K562 (cell line): Measurements from ENCODE around the gene IKBKE. TPM values are rescaled to one million over a fixed set of nuclear protein-coding genes. Genes with fewer than 3 reads are reported as not detected.

Experiments
- ATAC-seq: fragments of 200-7000 bp; cut with Tn5 transposase; 3 replicates; pipeline ENCODE4 v1.9.1; 2020; ENCODE audit warnings: moderate library complexity
- BruUV-seq: library from RNA; stranded (reverse); fragments of 400-500 nt; replicated peaks from 2 replicates; lab custom pipeline; 2021; lab: Mats Ljungman, UMichigan
- CTCF ChIA-PET: fragments of 300-600 bp; formaldehyde crosslinking; extraction: SDS; loops from one replicate; lab custom pipeline; 2021; ENCODE audit warnings: low intra/inter-chr PET ratio; lab: Yijun Ruan, JAX
- POLR2A ChIA-PET: fragments of 300-600, 350-650 bp; sonication (Branson Sonifier 250); formaldehyde crosslinking; extraction: SDS; loops from one replicate; lab custom pipeline; 2021; ENCODE audit warnings: antibody characterized with exemption, inconsistent platforms; lab: Yijun Ruan, JAX
- DNase-seq, 4 experiments: peaks; one replicate each; pipeline versions ENCODE4 v3.0.0 to v3.0.0-alpha.2; 2011 to 2018; ENCODE audit warnings: low spot score in 3 of 4, mixed read lengths in 3 of 4; ENCODE audit errors: extremely low read depth in 1 of 4
- FAIRE-seq: peaks from 2 replicates; lab custom pipeline; 2011; peaks lifted over from hg19 to GRCh38; lab: Jason Lieb, UNC
- H2AFZ ChIP-seq: 2 replicates; pipeline ENCODE4 v1.6.0; 2011; ENCODE audit warnings: low read depth, low read length, control low read depth, inconsistent platforms
- H3K27ac ChIP-seq: fragments of 200-600 bp; 3 replicates; pipeline ENCODE4 v1.8.0; 2011; ENCODE audit warnings: low read depth, mild to moderate bottlenecking, control low read depth, inconsistent platforms, low read length, moderate library complexity, mixed read lengths; ENCODE audit errors: extremely low read depth
- H3K27me3 ChIP-seq, 2 experiments: fragments of 300-600 bp in 1 of 2; 2 replicates in 1 of 2; 3 replicates in 1 of 2; pipeline versions ENCODE4 v1.6.0 to v1.8.0; 2011; ENCODE audit warnings: inconsistent platforms in 2 of 2, low read length in 2 of 2, mild to moderate bottlenecking in 1 of 2, mixed read lengths in 1 of 2, moderate library complexity in 1 of 2; ENCODE audit not compliant: control insufficient read depth in 2 of 2, insufficient read depth in 2 of 2
- H3K36me3 ChIP-seq: fragments of 300-600 bp; 3 replicates; pipeline ENCODE4 v1.8.0; 2011; ENCODE audit warnings: mild to moderate bottlenecking, low read length, inconsistent platforms; ENCODE audit not compliant: control insufficient read depth, insufficient read depth
- H3K4me1 ChIP-seq, 2 experiments: fragments of 200-600 bp in 1 of 2; replicated peaks in 1 of 2; 2 replicates in 1 of 2; 3 replicates in 1 of 2; pipeline versions ENCODE4 v1.5.1 to v1.8.0; 2011; ENCODE audit warnings: inconsistent platforms in 2 of 2, low read length in 2 of 2, mild to moderate bottlenecking in 1 of 2, mixed read lengths in 1 of 2, moderate library complexity in 1 of 2; ENCODE audit not compliant: control insufficient read depth in 2 of 2, insufficient read depth in 2 of 2
- H3K4me2 ChIP-seq: 2 replicates; pipeline ENCODE4 v1.6.1; 2011; ENCODE audit warnings: low read length, control low read depth, inconsistent platforms, mixed read lengths; ENCODE audit not compliant: insufficient read depth
- H3K4me3 ChIP-seq: fragments of 200-600 bp; sonication (generic), shearing (Covaris generic); 2 replicates; pipeline ENCODE4 v1.5.1; 2016; ENCODE audit warnings: control low read depth, inconsistent platforms
- H3K79me2 ChIP-seq: fragments of 200-600 bp; 3 replicates; pipeline ENCODE4 v1.8.0; 2011; ENCODE audit warnings: low read length, inconsistent platforms; ENCODE audit not compliant: control insufficient read depth, insufficient read depth
- H3K9ac ChIP-seq, 2 experiments: 2 replicates each; pipeline versions ENCODE4 v1.6.0 to v1.6.1; 2011; ENCODE audit warnings: low read depth in 2 of 2, low read length in 2 of 2, control low read depth in 1 of 2, inconsistent platforms in 1 of 2, mild to moderate bottlenecking in 1 of 2, mixed read lengths in 1 of 2; ENCODE audit not compliant: insufficient read depth in 1 of 2
- H3K9me1 ChIP-seq: one replicate; pipeline ENCODE4 v1.6.0; 2011; ENCODE audit warnings: inconsistent platforms, mild to moderate bottlenecking, low read length, moderate library complexity; ENCODE audit not compliant: control insufficient read depth, insufficient read depth
- H3K9me3 ChIP-seq: replicated peaks from 2 replicates; pipeline ENCODE4 v1.5.1; 2011; ENCODE audit warnings: low read depth, low read length, inconsistent platforms; ENCODE audit not compliant: control insufficient read depth, insufficient read depth
- H4K20me1 ChIP-seq: replicated peaks from 2 replicates; pipeline ENCODE4 v1.6.1; 2011; ENCODE audit warnings: low read length, inconsistent platforms, mixed read lengths; ENCODE audit not compliant: control insufficient read depth, insufficient read depth
- KAT7 ChIP-seq: sonication (generic); formaldehyde crosslinking; IDR thresholded peaks from 2 replicates; pipeline ENCODE4 v1.8.0; 2022; ENCODE audit warnings: missing genetic modification reagents, mild to moderate bottlenecking, borderline replicate concordance
- ZNF121 ChIP-seq: sonication (generic); formaldehyde crosslinking; conservative IDR thresholded peaks from 2 replicates; pipeline ENCODE4 v1.8.0; 2022; ENCODE audit warnings: missing genetic modification reagents
- WGBS: fragments of 100-300 bp; shearing (Covaris generic); methylation state at CpG from one replicate; pipeline ENCODE4 v1.1.6; 2016; ENCODE audit warnings: low coverage, mixed read lengths; ENCODE audit not compliant: insufficient coverage; ENCODE audit errors: missing lambda C conversion rate; 5-methylcytosine and 5-hydroxymethylcytosine counted together
- in situ Hi-C: fragments of 300-500 bp; cut with MboI; formaldehyde crosslinking; loops from 4 replicates; pipeline ENCODE4 v1.15.0; 2018; ENCODE audit warnings: inconsistent platforms, mixed read lengths
- intact Hi-C: fragments of 100-400 bp; cut with micrococcal nuclease; formaldehyde crosslinking; loops from 2 replicates; pipeline ENCODE4 v1.14.2; 2022
- polyA plus RNA-seq, 8 experiments: library from polyadenylated mRNA; depleted of rRNA in 4 of 8; stranded (reverse) in 5 of 8; unstranded in 3 of 8; fragments of >200 nt; fragmentation: Nextera tagmentation in 2 of 8; fragmentation: Illumina TruSeq in 1 of 8; extraction: Ambion mirVana in 2 of 8; extraction: Trizol in 1 of 8; gene quantifications; 2 replicates each; pipeline versions ENCODE4 v1.2.1 to v1.2.3, GENCODE V29; 2011 to 2014; ENCODE audit warnings: inconsistent platforms in 1 of 8, missing spikeins in 1 of 8
- total RNA-seq, 7 experiments: library from RNA; depleted of rRNA in 6 of 7; stranded (reverse); fragments of >200 nt in 6 of 7; fragmentation: Illumina TruSeq in 2 of 7; extraction: Trizol in 2 of 7; gene quantifications; 2 replicates each; pipeline versions ENCODE4 v1.2.1 to v1.2.3, GENCODE V29; 2011 to 2021; ENCODE audit warnings: low replicate concordance in 1 of 7
- TF ChIP-seq, protein P1 (sequence below): fragments of 450-650 bp; formaldehyde crosslinking; conservative IDR thresholded peaks from 2 replicates; pipeline ENCODE4 v1.4.0; 2022; ENCODE audit warnings: mild to moderate bottlenecking, missing genetic modification characterization
- TF ChIP-seq, protein P2 (sequence below): fragments of 250-450 bp; sonication (Bioruptor Pico); IDR thresholded peaks from 2 replicates; pipeline ENCODE4 v1.8.0; 2021; ENCODE audit warnings: moderate library complexity, mild to moderate bottlenecking, inconsistent platforms

The IKBKE gene
- total and polyA plus RNA-seq, 9 of the 15 experiments (the other 6 are each of a cell fraction or from before 2014, with no cell fraction given), result 2.3 to 9.0 (median 4.8) TPM

DNA sequence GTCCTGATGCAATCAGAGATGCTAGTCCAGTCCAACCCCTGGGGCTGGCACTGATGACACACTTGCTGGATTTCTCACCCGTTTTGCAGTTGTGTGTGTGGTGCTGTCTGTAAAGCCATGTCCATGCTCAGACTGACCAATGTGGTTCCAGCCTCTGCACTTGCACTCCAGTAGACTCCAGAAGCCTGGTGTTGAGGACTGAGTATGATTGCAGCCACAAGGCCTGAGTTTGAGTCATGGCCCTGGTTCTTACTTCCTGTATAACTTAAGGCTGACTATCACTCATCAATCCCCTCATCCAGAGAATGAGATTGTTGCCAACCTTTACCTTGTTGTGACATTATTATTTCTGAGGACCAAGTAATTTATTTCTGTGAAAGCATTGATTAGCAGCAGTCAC is 34.8 kb upstream of the IKBKE start:
- FAIRE-seq (no peak), DNase-seq (no peak), ATAC-seq (no peak)
- no peak overlapping the region for H3K27ac ChIP-seq
- no peak overlapping the region for H3K4me3 ChIP-seq
- WGBS, result 30% methylated on average over 1 of the region's 1 CpG
- peaks cover 5 to 15% of the 10 kb centered on the region in 2 experiments; a peak in 4 of 5 replicates for H3K4me1 ChIP-seq
- H4K20me1 ChIP-seq, result no peaks in the 10 kb centered on the region
- H3K79me2 ChIP-seq, result no peaks in the 10 kb centered on the region
- intact Hi-C loops (no loop called here), in situ Hi-C loops (no loop called here)
- no peak overlapping the region for H2AFZ ChIP-seq
- CTCF ChIA-PET, result no interaction called here
- no peaks in the 10 kb centered on the region for H3K27me3 ChIP-seq
- H3K9ac ChIP-seq, result no peak overlapping the region
- H3K9me3 ChIP-seq, result no peaks in the 10 kb centered on the region
- no peak for TF ChIP-seq ZNF121 (CRISPR knock-in tag)
- TF ChIP-seq, all 486 proteins: peak for 0
- H3K36me3 ChIP-seq, result peaks cover 26% of the 10 kb centered on the region
- H3K9me1 ChIP-seq, result no peaks in the 10 kb centered on the region
- H3K4me2 ChIP-seq, result no peak overlapping the region
- no TSS peak for BruUV-seq
- POLR2A ChIA-PET, result no interaction called here

DNA sequence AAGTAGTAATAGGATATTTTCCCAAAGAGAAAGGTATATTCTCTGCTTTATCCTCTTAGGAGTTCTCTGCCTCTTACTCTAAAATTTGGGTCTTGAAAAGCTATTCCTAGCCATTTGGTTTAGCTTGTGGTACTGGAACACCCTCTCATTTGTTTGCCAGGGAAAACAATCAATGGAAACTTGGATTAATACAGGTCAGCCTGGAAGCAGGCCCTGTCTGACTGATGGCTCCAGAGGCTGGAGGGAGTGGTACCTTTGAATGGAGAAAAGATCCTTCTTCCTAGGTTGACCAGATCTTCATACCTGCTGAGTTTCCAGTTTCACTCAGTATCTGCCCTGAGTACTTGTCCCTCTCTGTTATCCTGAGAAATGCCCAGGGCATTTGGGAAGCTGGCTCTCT is 31.7 kb upstream of the IKBKE start:
- no TSS peak for BruUV-seq
- intact Hi-C loops (no loop called here), in situ Hi-C loops (no loop called here)
- ChIA-PET POLR2A (interaction anchor here (0.6 kb wide), 1 partner anchor 18 kb away, joined by 3 read pairs; no protein-coding TSS in a partner anchor), CTCF (no interaction called here)
- no peak overlapping the region for H3K9ac ChIP-seq
- ATAC-seq (no peak), DNase-seq (no peak), FAIRE-seq (no peak)
- no peaks in the 10 kb centered on the region for H3K9me3 ChIP-seq
- H3K27me3 ChIP-seq, result no peaks in the 10 kb centered on the region
- TF ChIP-seq, protein P1, sequence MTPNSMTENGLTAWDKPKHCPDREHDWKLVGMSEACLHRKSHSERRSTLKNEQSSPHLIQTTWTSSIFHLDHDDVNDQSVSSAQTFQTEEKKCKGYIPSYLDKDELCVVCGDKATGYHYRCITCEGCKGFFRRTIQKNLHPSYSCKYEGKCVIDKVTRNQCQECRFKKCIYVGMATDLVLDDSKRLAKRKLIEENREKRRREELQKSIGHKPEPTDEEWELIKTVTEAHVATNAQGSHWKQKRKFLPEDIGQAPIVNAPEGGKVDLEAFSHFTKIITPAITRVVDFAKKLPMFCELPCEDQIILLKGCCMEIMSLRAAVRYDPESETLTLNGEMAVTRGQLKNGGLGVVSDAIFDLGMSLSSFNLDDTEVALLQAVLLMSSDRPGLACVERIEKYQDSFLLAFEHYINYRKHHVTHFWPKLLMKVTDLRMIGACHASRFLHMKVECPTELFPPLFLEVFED (CRISPR knock-in tag), result no peak
- TF ChIP-seq KAT7 (CRISPR knock-in tag), result no peak
- TF ChIP-seq, protein P2, sequence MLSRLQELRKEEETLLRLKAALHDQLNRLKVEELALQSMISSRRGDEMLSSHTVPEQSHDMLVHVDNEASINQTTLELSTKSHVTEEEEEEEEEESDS, result no peak
- H3K4me1 ChIP-seq, result peaks cover 5 to 17% of the 10 kb centered on the region in 2 experiments; a peak in 4 of 5 replicates
- no peak overlapping the region; the same call in 1 of the 2 replicates for H3K4me2 ChIP-seq
- H3K4me3 ChIP-seq, result no peak overlapping the region
- no peak overlapping the region for H2AFZ ChIP-seq
- no peaks in the 10 kb centered on the region for H3K79me2 ChIP-seq
- H4K20me1 ChIP-seq, result no peaks in the 10 kb centered on the region
- peaks cover 36% of the 10 kb centered on the region for H3K36me3 ChIP-seq
- H3K9me1 ChIP-seq, result no peaks in the 10 kb centered on the region
- H3K27ac ChIP-seq, result peak overlapping the region; percentile 6; the same call in 2 of the 3 replicates
